A673 (cell line): ENCODE results near the gene EFCAB6. TPM values are rescaled to one million over a fixed set of nuclear protein-coding genes. Genes with fewer than 3 reads are reported as not detected.

Source experiments
- BruUV-seq: library from RNA; stranded (reverse); fragments of 400-500 nt; replicated peaks from 2 replicates; lab custom pipeline; 2021; lab: Mats Ljungman, UMichigan
- CTCF ChIA-PET: fragments of 300-600 bp; sonication (Branson Sonifier 250); formaldehyde crosslinking; loops from one replicate; lab custom pipeline; 2022; ENCODE audit warnings: antibody characterized with exemption; lab: Charles Lee
- POLR2A ChIA-PET: fragments of 300-600 bp; sonication (Branson Sonifier 250); formaldehyde crosslinking; loops from one replicate; lab custom pipeline; 2022; ENCODE audit warnings: antibody characterized with exemption; ENCODE audit not compliant: low non-redundant PET; lab: Charles Lee
- DNase-seq: peaks from one replicate; pipeline ENCODE4 v3.0.0-alpha.2; 2015; ENCODE audit warnings: low spot score
- H3K27ac ChIP-seq: fragments of 200-600 bp; sonication (generic); 2 replicates; pipeline ENCODE4 v1.5.1; 2016; ENCODE audit warnings: mixed run types, low read depth, mild to moderate bottlenecking, mixed read lengths, antibody characterized with exemption, low read length; ENCODE audit not compliant: poor library complexity, severe bottlenecking
- H3K27me3 ChIP-seq: fragments of 200-600 bp; sonication (generic); replicated peaks from 2 replicates; pipeline ENCODE4 v1.6.1; 2017; ENCODE audit warnings: mixed run types, low read depth, mild to moderate bottlenecking, mixed read lengths, antibody characterized with exemption, low read length; ENCODE audit not compliant: insufficient read depth, poor library complexity
- H3K36me3 ChIP-seq: fragments of 200-600 bp; sonication (generic); 2 replicates; pipeline ENCODE4 v1.6.1; 2016; ENCODE audit warnings: mixed run types, mild to moderate bottlenecking, mixed read lengths, antibody characterized with exemption, low read length; ENCODE audit not compliant: insufficient read depth, poor library complexity, severe bottlenecking
- H3K4me1 ChIP-seq: fragments of 200-600 bp; sonication (generic); 2 replicates; pipeline ENCODE4 v1.6.1; 2017; ENCODE audit warnings: mixed run types, mild to moderate bottlenecking, mixed read lengths, antibody characterized with exemption, low read length; ENCODE audit not compliant: insufficient read depth, poor library complexity, severe bottlenecking
- H3K4me3 ChIP-seq: fragments of 200-600 bp; sonication (generic); 2 replicates; pipeline ENCODE4 v1.5.1; 2016; ENCODE audit warnings: low read depth, mixed run types, mild to moderate bottlenecking, mixed read lengths, low read length; ENCODE audit not compliant: poor library complexity, severe bottlenecking
- H3K9me3 ChIP-seq: fragments of 200-600 bp; sonication (generic); 2 replicates; pipeline ENCODE4 v1.6.1; 2016; ENCODE audit warnings: mixed run types, low read depth, mild to moderate bottlenecking, mixed read lengths, antibody characterized with exemption, low read length; ENCODE audit not compliant: poor library complexity, severe bottlenecking
- EZH2 ChIP-seq: fragments of 200-600 bp; sonication (generic); IDR thresholded peaks from 2 replicates; pipeline ENCODE4 v1.6.1; 2017; ENCODE audit warnings: borderline replicate concordance, low read depth, mild to moderate bottlenecking, mixed read lengths, antibody characterized with exemption, low read length; ENCODE audit not compliant: poor library complexity, severe bottlenecking
- intact Hi-C: fragments of 100-400 bp; cut with micrococcal nuclease; formaldehyde crosslinking; loops from one replicate; pipeline ENCODE4 v1.10.0; 2022; ENCODE audit not compliant: unreplicated experiment
- total RNA-seq: library from RNA; stranded (reverse); gene quantifications from 2 replicates; pipeline ENCODE4 v1.2.3, GENCODE V29; 2021
- TF ChIP-seq, protein P1 (sequence below): fragments of 300-800, 200-600 bp; sonication (generic); conservative IDR thresholded peaks from 2 replicates; pipeline ENCODE4 v1.5.1; 2017; ENCODE audit warnings: low read depth, mild to moderate bottlenecking, antibody characterized with exemption, low read length, moderate library complexity, mixed read lengths

EFCAB6 gene
- total RNA-seq, 1 experiment from 2014 or later = 0.41 TPM

DNA sequence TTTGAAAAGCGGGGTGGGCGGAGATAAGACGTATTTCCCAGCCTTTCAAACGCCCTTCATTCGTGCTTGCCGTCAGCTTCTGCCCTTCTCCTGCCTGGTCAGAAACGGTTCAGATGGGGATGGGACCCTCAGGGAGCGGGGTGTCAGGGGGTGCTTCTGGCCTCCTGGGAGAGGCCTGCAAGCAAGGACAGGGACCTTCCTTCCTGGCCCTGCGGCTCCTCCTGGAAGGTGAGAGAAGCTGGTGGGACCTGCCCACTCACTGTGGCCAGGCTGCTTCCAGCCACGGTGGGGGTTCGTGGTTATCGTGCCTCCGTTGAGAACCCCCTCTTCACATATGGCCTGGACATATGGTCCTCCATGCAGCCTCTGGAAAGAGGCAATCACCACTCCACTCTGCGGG lies 295.7 kb downstream of the EFCAB6 start:
- H3K4me1 ChIP-seq = no peaks in the 10 kb centered on the region
- BruUV-seq = no TSS peak
- TF ChIP-seq EZH2 = no peak
- TF ChIP-seq, protein P1, sequence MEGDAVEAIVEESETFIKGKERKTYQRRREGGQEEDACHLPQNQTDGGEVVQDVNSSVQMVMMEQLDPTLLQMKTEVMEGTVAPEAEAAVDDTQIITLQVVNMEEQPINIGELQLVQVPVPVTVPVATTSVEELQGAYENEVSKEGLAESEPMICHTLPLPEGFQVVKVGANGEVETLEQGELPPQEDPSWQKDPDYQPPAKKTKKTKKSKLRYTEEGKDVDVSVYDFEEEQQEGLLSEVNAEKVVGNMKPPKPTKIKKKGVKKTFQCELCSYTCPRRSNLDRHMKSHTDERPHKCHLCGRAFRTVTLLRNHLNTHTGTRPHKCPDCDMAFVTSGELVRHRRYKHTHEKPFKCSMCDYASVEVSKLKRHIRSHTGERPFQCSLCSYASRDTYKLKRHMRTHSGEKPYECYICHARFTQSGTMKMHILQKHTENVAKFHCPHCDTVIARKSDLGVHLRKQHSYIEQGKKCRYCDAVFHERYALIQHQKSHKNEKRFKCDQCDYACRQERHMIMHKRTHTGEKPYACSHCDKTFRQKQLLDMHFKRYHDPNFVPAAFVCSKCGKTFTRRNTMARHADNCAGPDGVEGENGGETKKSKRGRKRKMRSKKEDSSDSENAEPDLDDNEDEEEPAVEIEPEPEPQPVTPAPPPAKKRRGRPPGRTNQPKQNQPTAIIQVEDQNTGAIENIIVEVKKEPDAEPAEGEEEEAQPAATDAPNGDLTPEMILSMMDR = no peak
- no peaks in the 10 kb centered on the region for H3K27me3 ChIP-seq
- no peak overlapping the region for H3K4me3 ChIP-seq
- intact Hi-C loops = no loop called here
- H3K36me3 ChIP-seq = no peaks in the 10 kb centered on the region
- CTCF ChIA-PET = interaction anchor here (0.6 kb wide), 1 partner anchor 16 kb away, joined by 5 read pairs; no protein-coding TSS in a partner anchor
- no peak overlapping the region for H3K27ac ChIP-seq
- H3K9me3 ChIP-seq = no peaks in the 10 kb centered on the region
- POLR2A ChIA-PET = no interaction called here
- DNase-seq = no peak

DNA sequence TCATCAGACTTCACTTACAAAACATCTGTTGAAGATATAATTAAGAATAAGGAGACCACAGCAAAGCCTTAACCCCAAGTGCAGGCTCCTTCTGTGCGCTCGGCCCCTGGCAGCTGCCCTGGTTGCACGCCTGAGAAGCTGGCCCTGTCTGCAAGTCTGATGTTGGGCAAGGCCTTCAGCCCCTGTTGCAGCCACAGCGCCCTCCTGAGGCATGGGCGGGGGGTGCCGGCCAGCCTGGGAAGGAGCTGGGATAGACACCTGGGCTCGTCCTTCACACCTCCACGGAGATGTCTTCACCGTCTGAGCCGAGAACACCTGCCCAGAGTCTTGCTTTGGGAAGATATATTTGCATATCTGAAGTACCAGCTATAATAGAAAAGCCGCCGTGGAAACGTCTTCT lies 296.2 kb downstream of the EFCAB6 start:
- DNase-seq = no peak
- Histone ChIP-seq H3K27ac (no peak overlapping the region), H3K9me3 (no peaks in the 10 kb centered on the region), H3K36me3 (no peaks in the 10 kb centered on the region), H3K27me3 (no peaks in the 10 kb centered on the region), H3K4me1 (no peaks in the 10 kb centered on the region), H3K4me3 (no peak overlapping the region)
- TF ChIP-seq, protein P1 = 0 out of 2 replicates have a peak, but pooled peaks have one; percentile 15
- no peak for TF ChIP-seq EZH2
- no TSS peak for BruUV-seq
- POLR2A ChIA-PET = no interaction called here
- intact Hi-C loops = no loop called here
- CTCF ChIA-PET = interaction anchor here (0.6 kb wide), 1 partner anchor 17 kb away, joined by 5 read pairs; no protein-coding TSS in a partner anchor

DNA sequence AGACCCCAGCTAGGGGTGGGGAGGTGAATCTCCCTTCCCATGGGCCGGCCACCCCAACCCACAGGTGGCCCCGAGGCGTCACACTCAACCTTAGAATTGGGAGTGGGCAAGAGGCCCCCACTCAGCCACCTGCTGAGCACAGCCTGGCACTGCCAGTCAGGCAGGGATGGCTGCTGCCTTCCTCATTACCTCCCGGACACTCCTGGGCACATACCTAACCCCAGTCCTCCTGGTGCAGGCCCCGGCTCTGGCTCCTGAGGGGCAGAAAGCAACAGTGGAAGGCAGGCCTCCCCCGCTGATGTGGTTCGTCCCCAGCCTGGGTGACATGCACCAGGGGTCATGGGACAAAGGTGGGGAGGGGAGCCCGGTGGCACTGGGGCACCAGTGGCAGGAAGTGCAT lies 296.7 kb downstream of the EFCAB6 start:
- BruUV-seq = no TSS peak
- CTCF ChIA-PET = no interaction called here
- no peaks in the 10 kb centered on the region for H3K36me3 ChIP-seq
- intact Hi-C loops = no loop called here
- H3K4me1 ChIP-seq = no peaks in the 10 kb centered on the region
- no peak overlapping the region for H3K27ac ChIP-seq
- POLR2A ChIA-PET = no interaction called here
- no peak overlapping the region for H3K4me3 ChIP-seq
- no peak for DNase-seq
- H3K27me3 ChIP-seq = no peaks in the 10 kb centered on the region
- H3K9me3 ChIP-seq = no peaks in the 10 kb centered on the region
- no peak for TF ChIP-seq EZH2
- TF ChIP-seq, protein P1 = no peak
